HepG2 (cell line): ENCODE measurements around the gene HIPK2. TPM values are rescaled to one million over a fixed set of nuclear protein-coding genes. Genes with fewer than 3 reads are reported as not detected.

Experiments used
- ATAC-seq: fragments of 200-7000 bp; cut with Tn5 transposase; 3 replicates; pipeline ENCODE4 v1.9.1; 2020; ENCODE audit warnings: mild to moderate bottlenecking, moderate library complexity
- BruUV-seq: library from RNA; stranded (reverse); fragments of 400-500 nt; replicated peaks from 2 replicates; lab custom pipeline; 2021; lab: Mats Ljungman, UMichigan
- CTCF ChIA-PET: fragments of 300-600 bp; formaldehyde crosslinking; extraction: SDS; loops from one replicate; lab custom pipeline; 2021; ENCODE audit warnings: low total read pairs, inconsistent platforms, low intra/inter-chr PET ratio; lab: Yijun Ruan, JAX
- POLR2A ChIA-PET: fragments of 350-600 bp; sonication (Branson Sonifier 250); formaldehyde crosslinking; loops from one replicate; lab custom pipeline; 2020; ENCODE audit warnings: antibody characterized with exemption, inconsistent platforms; lab: Yijun Ruan, JAX
- DNase-seq: peaks from one replicate; pipeline ENCODE4 v3.0.0-alpha.2; 2015; ENCODE audit warnings: low spot score
- FAIRE-seq: peaks from 3 replicates; lab custom pipeline; 2011; peaks lifted over from hg19 to GRCh38; lab: Jason Lieb, UNC
- H2AFZ ChIP-seq: one replicate; pipeline ENCODE4 v1.6.1; 2011; ENCODE audit warnings: low read length, inconsistent platforms
- H3K27ac ChIP-seq: fragments of 300-600 bp; 3 replicates; pipeline ENCODE4 v1.8.0; 2011; ENCODE audit warnings: mixed run types, mild to moderate bottlenecking, mixed read lengths, low read length, inconsistent platforms; ENCODE audit not compliant: insufficient read depth; ENCODE audit errors: extremely low read length
- H3K27me3 ChIP-seq, 2 experiments: fragments of 200-600 bp in 1 of 2; 2 replicates in 1 of 2; 3 replicates in 1 of 2; pipeline versions ENCODE4 v1.6.0 to v1.8.0; 2011; ENCODE audit warnings: low read length in 2 of 2, mild to moderate bottlenecking in 2 of 2, moderate library complexity in 2 of 2, inconsistent platforms in 1 of 2; ENCODE audit not compliant: insufficient read depth in 2 of 2, control insufficient read depth in 1 of 2
- H3K36me3 ChIP-seq, 2 experiments: fragments of 200-600 bp in 1 of 2; replicated peaks in 1 of 2; 2 replicates in 1 of 2; 3 replicates in 1 of 2; pipeline versions ENCODE4 v1.5.1 to v1.8.0; 2011; ENCODE audit warnings: low read length in 2 of 2, inconsistent platforms in 1 of 2; ENCODE audit not compliant: insufficient read depth in 2 of 2, control insufficient read depth in 1 of 2
- H3K4me1 ChIP-seq: 2 replicates; pipeline ENCODE4 v1.5.1; 2012; ENCODE audit warnings: low read length, inconsistent platforms; ENCODE audit not compliant: insufficient read depth
- H3K4me2 ChIP-seq: 2 replicates; pipeline ENCODE4 v1.6.0; 2011; ENCODE audit warnings: low read depth, low read length, inconsistent platforms
- H3K4me3 ChIP-seq, 3 experiments: fragments of 200-600 bp in 1 of 3; sonication (generic), shearing (Covaris generic) in 1 of 3; replicated peaks in 1 of 3; 2 replicates each; pipeline ENCODE4 v1.5.1; 2011 to 2016; ENCODE audit warnings: low read length in 3 of 3, inconsistent platforms in 2 of 3, low read depth in 2 of 3, mild to moderate bottlenecking in 2 of 3, control low read depth in 1 of 3, mixed read lengths in 1 of 3; ENCODE audit not compliant: insufficient read depth in 1 of 3
- H3K79me2 ChIP-seq: one replicate; pipeline ENCODE4 v1.6.1; 2011; ENCODE audit warnings: low read length, inconsistent platforms; ENCODE audit not compliant: insufficient read depth
- H3K9ac ChIP-seq: 2 replicates; pipeline ENCODE4 v1.6.0; 2011; ENCODE audit warnings: mild to moderate bottlenecking, low read depth, low read length, inconsistent platforms; ENCODE audit not compliant: insufficient read depth
- H3K9me3 ChIP-seq: 2 replicates; pipeline ENCODE4 v1.5.1; 2012; ENCODE audit warnings: mild to moderate bottlenecking, low read length
- H4K20me1 ChIP-seq: 2 replicates; pipeline ENCODE4 v1.6.0; 2011; ENCODE audit warnings: inconsistent platforms, mild to moderate bottlenecking, low read length, moderate library complexity; ENCODE audit not compliant: insufficient read depth
- BATF2 ChIP-seq: sonication (generic); formaldehyde crosslinking; IDR thresholded peaks from 2 replicates; pipeline ENCODE4 v1.8.0; 2022; ENCODE audit warnings: mild to moderate bottlenecking, missing genetic modification reagents, moderate library complexity
- DNMT1 ChIP-seq: sonication (generic); formaldehyde crosslinking; IDR thresholded peaks from 2 replicates; pipeline ENCODE4 v1.5.1; 2020; ENCODE audit warnings: mild to moderate bottlenecking, missing genetic modification reagents
- JDP2 ChIP-seq: sonication (generic); formaldehyde crosslinking; IDR thresholded peaks from 2 replicates; pipeline ENCODE4 v1.8.1; 2022; ENCODE audit warnings: missing genetic modification reagents, borderline replicate concordance
- KLF6 ChIP-seq: IDR thresholded peaks from 2 replicates; pipeline ENCODE4 v1.8.0; 2016; ENCODE audit warnings: missing biosample characterization, missing genetic modification reagents
- PTBP1 ChIP-seq: fragments of 200-400 bp; formaldehyde crosslinking; IDR thresholded peaks from 2 replicates; pipeline ENCODE4 v1.6.1; 2018; ENCODE audit warnings: low read length, low read depth; ENCODE audit not compliant: poor library complexity, severe bottlenecking
- RAD21 ChIP-seq: fragments of 450-650 bp; formaldehyde crosslinking; IDR thresholded peaks from 2 replicates; pipeline ENCODE4 v1.5.0; 2020; ENCODE audit warnings: mild to moderate bottlenecking
- SMC3 ChIP-seq: IDR thresholded peaks from 2 replicates; pipeline ENCODE4 v1.6.1; 2011; ENCODE audit warnings: low read length, improper control_type of control experiment
- TMF1 ChIP-seq: sonication (generic); formaldehyde crosslinking; IDR thresholded peaks from 2 replicates; pipeline ENCODE4 v1.8.1; 2022; ENCODE audit warnings: low read depth, missing genetic modification reagents
- ZFP90 ChIP-seq: sonication (generic); formaldehyde crosslinking; IDR thresholded peaks from 2 replicates; pipeline ENCODE4 v1.8.0; 2022; ENCODE audit warnings: missing genetic modification reagents, mild to moderate bottlenecking, inconsistent platforms, borderline replicate concordance
- ZSCAN21 ChIP-seq: sonication (generic); formaldehyde crosslinking; IDR thresholded peaks from 2 replicates; pipeline ENCODE4 v1.8.0; 2022; ENCODE audit warnings: mild to moderate bottlenecking, missing genetic modification reagents, moderate library complexity, borderline replicate concordance
- ZZZ3 ChIP-seq: sonication (generic); formaldehyde crosslinking; IDR thresholded peaks from 2 replicates; pipeline ENCODE4 v1.4.0; 2020; ENCODE audit warnings: missing genetic modification reagents, mild to moderate bottlenecking, borderline replicate concordance
- WGBS: methylation state at CpG from one replicate; pipeline ENCODE4 v1.1.6; 2017; ENCODE audit warnings: low lambda C conversion rate; 5-methylcytosine and 5-hydroxymethylcytosine counted together
- in situ Hi-C: cut with HindIII; loops from 2 replicates; pipeline ENCODE4 v1.10.0; 2017; ENCODE audit warnings: low pct_unique_long_range_greater_than_20kb; ENCODE audit not compliant: extremely low pct_ligation_motif_present
- intact Hi-C: fragments of 100-400 bp; cut with micrococcal nuclease; formaldehyde crosslinking; loops from one replicate; pipeline ENCODE4 v1.10.0; 2022; ENCODE audit not compliant: unreplicated experiment
- polyA plus RNA-seq, 8 experiments: library from polyadenylated mRNA; depleted of rRNA in 3 of 8; stranded (reverse) in 7 of 8; unstranded in 1 of 8; fragments of >200 nt; fragmentation: Illumina TruSeq in 4 of 8; extraction: Trizol in 4 of 8; gene quantifications; 2 replicates each; pipeline versions ENCODE4 v1.2.1 to v1.2.3, GENCODE V29; 2011 to 2016; ENCODE audit warnings: low read depth in 4 of 8, missing spikeins in 1 of 8, mixed read lengths in 1 of 8; ENCODE audit not compliant: insufficient read depth in 1 of 8
- total RNA-seq, 5 experiments: library from RNA; depleted of rRNA; stranded (reverse); fragments of >200 nt; fragmentation: Illumina TruSeq; extraction: Trizol; gene quantifications; 2 replicates each; pipeline ENCODE4 v1.2.3, GENCODE V29; 2016; ENCODE audit warnings: low read depth in 1 of 5
- TF ChIP-seq, protein P1 (sequence below): sonication (generic); formaldehyde crosslinking; IDR thresholded peaks from 2 replicates; pipeline ENCODE4 v1.4.0; 2020; ENCODE audit warnings: missing genetic modification reagents

HIPK2 gene
- total and polyA plus RNA-seq, 2 of the 13 experiments (the other 11 are each of a cell fraction or from before 2014, with no cell fraction given), result 14.4 to 20.2 TPM

GRCh38 chr7:139727151-139727705 is 50.6 kb downstream of the HIPK2 start:
- no TSS peak for BruUV-seq
- H4K20me1 ChIP-seq, result peaks cover 18% of the 10 kb centered on the region
- 86% methylated on average over 3 of the region's 3 CpGs for whole genome bisulfite sequencing
- in situ Hi-C loops, result no loop called here
- DNase-seq (no peak), ATAC-seq (no peak), FAIRE-seq (no peak)
- POLR2A ChIA-PET, result no interaction called here
- H3K27ac ChIP-seq, result no peak overlapping the region
- CTCF ChIA-PET, result no interaction called here
- intact Hi-C loops, result no loop called here
- TF ChIP-seq BATF2 (CRISPR knock-in tag) (no peak), ZSCAN21 (CRISPR knock-in tag) (no peak), RAD21 (CRISPR knock-in tag) (no peak), PTBP1 (no peak), JDP2 (CRISPR knock-in tag) (no peak), ZZZ3 (no peak), ZFP90 (CRISPR knock-in tag) (no peak), KLF6 (CRISPR knock-in tag) (no peak), TMF1 (no peak), DNMT1 (CRISPR knock-in tag) (no peak), SMC3 (no peak)
- TF ChIP-seq, protein P1, sequence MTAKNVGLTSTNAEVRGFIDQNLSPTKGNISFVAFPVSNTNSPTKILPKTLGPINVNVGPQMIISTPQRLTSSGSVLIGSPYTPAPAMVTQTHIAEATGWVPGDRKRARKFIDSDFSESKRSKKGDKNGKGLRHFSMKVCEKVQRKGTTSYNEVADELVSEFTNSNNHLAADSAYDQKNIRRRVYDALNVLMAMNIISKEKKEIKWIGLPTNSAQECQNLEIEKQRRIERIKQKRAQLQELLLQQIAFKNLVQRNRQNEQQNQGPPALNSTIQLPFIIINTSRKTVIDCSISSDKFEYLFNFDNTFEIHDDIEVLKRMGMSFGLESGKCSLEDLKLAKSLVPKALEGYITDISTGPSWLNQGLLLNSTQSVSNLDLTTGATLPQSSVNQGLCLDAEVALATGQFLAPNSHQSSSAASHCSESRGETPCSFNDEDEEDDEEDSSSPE (CRISPR knock-in tag), result no peak
- no peaks in the 10 kb centered on the region for H3K27me3 ChIP-seq
- H3K4me1 ChIP-seq, result peaks cover 64% of the 10 kb centered on the region
- no peak overlapping the region for H3K4me2 ChIP-seq
- no peak overlapping the region for H3K9ac ChIP-seq
- peaks cover 80% of the 10 kb centered on the region for H3K79me2 ChIP-seq
- H3K36me3 ChIP-seq, result peaks cover 4 to 25% of the 10 kb centered on the region in 2 experiments; a peak in 3 of 5 replicates
- H2AFZ ChIP-seq, result no peak overlapping the region
- H3K4me3 ChIP-seq, result no peak overlapping the region
- no peaks in the 10 kb centered on the region for H3K9me3 ChIP-seq
